H1 (cell line): ENCODE results near the gene MBNL2. TPM values are rescaled to one million over a fixed set of nuclear protein-coding genes. Genes with fewer than 3 reads are reported as not detected.

ENCODE experiments used
- CTCF ChIA-PET: fragments of 300-600 bp; sonication (Branson Sonifier 250); formaldehyde crosslinking; loops from one replicate; lab custom pipeline; 2021; ENCODE audit not compliant: partially characterized antibody; lab: Charles Lee
- POLR2A ChIA-PET: fragments of 300-600 bp; sonication (Branson Sonifier 250); formaldehyde crosslinking; loops from one replicate; lab custom pipeline; 2021; ENCODE audit warnings: inconsistent platforms; ENCODE audit not compliant: partially characterized antibody; lab: Charles Lee
- DNase-seq, 2 experiments: peaks; one replicate each; pipeline versions ENCODE4 v3.0.0 to v3.0.0-alpha.2; 2010 to 2022; ENCODE audit warnings: low spot score in 2 of 2, low read depth in 1 of 2, mixed read lengths in 1 of 2
- FAIRE-seq: peaks from 2 replicates; lab custom pipeline; 2011; peaks lifted over from hg19 to GRCh38; lab: Jason Lieb, UNC
- H2AFZ ChIP-seq: 2 replicates; pipeline ENCODE4 v1.8.1; 2012; ENCODE audit warnings: low read length, inconsistent platforms
- H2AK5ac ChIP-seq: 2 replicates; pipeline ENCODE4 v1.6.1; 2013; ENCODE audit warnings: low read depth, low read length
- H2BK120ac ChIP-seq: replicated peaks from 2 replicates; pipeline ENCODE3; 2013; ENCODE audit warnings: low read depth, low read length, inconsistent platforms
- H2BK12ac ChIP-seq: 2 replicates; pipeline ENCODE4 v1.6.1; 2013; ENCODE audit warnings: low read depth, low read length
- H2BK15ac ChIP-seq: 2 replicates; pipeline ENCODE4 v1.6.1; 2013; ENCODE audit warnings: low read length
- H2BK20ac ChIP-seq: 2 replicates; pipeline ENCODE4 v1.6.1; 2013; ENCODE audit warnings: low read length
- H2BK5ac ChIP-seq: 2 replicates; pipeline ENCODE4 v1.6.1; 2013; ENCODE audit warnings: low read depth, low read length
- H3K14ac ChIP-seq: 2 replicates; pipeline ENCODE4 v1.6.1; 2013; ENCODE audit warnings: inconsistent platforms; ENCODE audit not compliant: insufficient read length
- H3K18ac ChIP-seq: 2 replicates; pipeline ENCODE4 v1.6.1; 2013; ENCODE audit warnings: low read length; ENCODE audit errors: extremely low read depth
- H3K23ac ChIP-seq: 2 replicates; pipeline ENCODE4 v1.6.1; 2013; ENCODE audit warnings: inconsistent platforms; ENCODE audit not compliant: insufficient read length
- H3K23me2 ChIP-seq: 2 replicates; pipeline ENCODE4 v1.6.1; 2013; ENCODE audit warnings: low read depth, low read length
- H3K27ac ChIP-seq: 2 replicates; pipeline ENCODE4 v1.6.1; 2011; ENCODE audit warnings: low read depth, low read length, inconsistent platforms
- H3K27me3 ChIP-seq, 4 experiments: replicated peaks in 1 of 4; 1 replicate in 1 of 4; 2 replicates in 3 of 4; pipeline versions ENCODE4 v1.6.1 to v1.8.1; 2011 to 2013; ENCODE audit warnings: low read length in 3 of 4, mild to moderate bottlenecking in 3 of 4, inconsistent platforms in 2 of 4, mixed read lengths in 2 of 4, moderate library complexity in 1 of 4; ENCODE audit not compliant: control insufficient read depth in 3 of 4, insufficient read depth in 3 of 4; ENCODE audit errors: extremely low read depth in 1 of 4
- H3K36me3 ChIP-seq, 4 experiments: 2 replicates each; pipeline versions ENCODE4 v1.6.1 to v1.8.1; 2011 to 2013; ENCODE audit warnings: mild to moderate bottlenecking in 4 of 4, low read length in 3 of 4, moderate library complexity in 2 of 4, control low read depth in 1 of 4, inconsistent platforms in 1 of 4; ENCODE audit not compliant: insufficient read depth in 4 of 4, control insufficient read depth in 2 of 4
- H3K4ac ChIP-seq: replicated peaks from 2 replicates; pipeline ENCODE3; 2013; ENCODE audit warnings: low read length, low read depth, mixed read lengths, inconsistent platforms; ENCODE audit not compliant: insufficient read length
- H3K4me1 ChIP-seq, 4 experiments: replicated peaks in 1 of 4; 1 replicate in 1 of 4; 2 replicates in 3 of 4; pipeline versions ENCODE4 v1.6.1 to v1.8.1; 2011 to 2013; ENCODE audit warnings: low read length in 3 of 4, inconsistent platforms in 2 of 4, mixed read lengths in 1 of 4; ENCODE audit not compliant: insufficient read depth in 4 of 4, control insufficient read depth in 3 of 4
- H3K4me2 ChIP-seq, 2 experiments: 2 replicates each; pipeline versions ENCODE4 v1.6.1 to v1.8.1; 2011 to 2013; ENCODE audit warnings: low read depth in 2 of 2, low read length in 2 of 2, control low read depth in 1 of 2, inconsistent platforms in 1 of 2, mild to moderate bottlenecking in 1 of 2; ENCODE audit not compliant: insufficient read depth in 1 of 2
- H3K4me3 ChIP-seq, 4 experiments: fragments of 200-600, 300-600 bp in 1 of 4; sonication (generic), shearing (Covaris generic), sonication (Bioruptor Twin) in 1 of 4; 2 replicates each; pipeline versions ENCODE4 v1.5.1 to v1.8.1; 2011 to 2016; ENCODE audit warnings: low read length in 4 of 4, low read depth in 3 of 4, control low read depth in 2 of 4, inconsistent platforms in 2 of 4, mild to moderate bottlenecking in 2 of 4, mixed read lengths in 1 of 4, moderate library complexity in 1 of 4; ENCODE audit not compliant: insufficient read depth in 2 of 4; ENCODE audit errors: extremely low read depth in 1 of 4
- H3K56ac ChIP-seq: replicated peaks from 2 replicates; pipeline ENCODE3; 2013; ENCODE audit warnings: low read depth, mild to moderate bottlenecking, mixed read lengths, low read length, inconsistent platforms; ENCODE audit not compliant: insufficient read length
- H3K79me1 ChIP-seq: 2 replicates; pipeline ENCODE4 v1.6.1; 2013; ENCODE audit warnings: low read depth, low read length, control low read depth
- H3K79me2 ChIP-seq, 2 experiments: 2 replicates each; pipeline versions ENCODE4 v1.6.1 to v1.8.1; 2012 to 2013; ENCODE audit warnings: low read length in 2 of 2, mild to moderate bottlenecking in 2 of 2, inconsistent platforms in 1 of 2; ENCODE audit not compliant: insufficient read depth in 2 of 2, control insufficient read depth in 1 of 2
- H3K9ac ChIP-seq, 4 experiments: replicated peaks in 1 of 4; 1 replicate in 1 of 4; 2 replicates in 3 of 4; pipeline versions ENCODE4 v1.6.1 to v1.8.1; 2011 to 2013; ENCODE audit warnings: low read depth in 3 of 4, low read length in 3 of 4, control low read depth in 2 of 4, mild to moderate bottlenecking in 2 of 4, moderate library complexity in 2 of 4, inconsistent platforms in 1 of 4; ENCODE audit errors: extremely low read depth in 1 of 4
- H3K9me3 ChIP-seq, 2 experiments: 2 replicates each; pipeline versions ENCODE4 v1.6.1 to v1.8.1; 2012 to 2013; ENCODE audit warnings: mild to moderate bottlenecking in 2 of 2, moderate library complexity in 2 of 2, control low read depth in 1 of 2, inconsistent platforms in 1 of 2, low read depth in 1 of 2, low read length in 1 of 2, mixed read lengths in 1 of 2; ENCODE audit not compliant: insufficient read depth in 2 of 2
- H4K20me1 ChIP-seq, 2 experiments: replicated peaks in 1 of 2; 2 replicates each; pipeline versions ENCODE3 to v1.8.1; 2011 to 2013; ENCODE audit warnings: inconsistent platforms in 2 of 2, low read length in 2 of 2, mild to moderate bottlenecking in 1 of 2; ENCODE audit not compliant: insufficient read depth in 2 of 2, control insufficient read depth in 1 of 2
- H4K5ac ChIP-seq: 2 replicates; pipeline ENCODE4 v1.6.1; 2013; ENCODE audit warnings: low read length, low read depth, mixed read lengths, inconsistent platforms; ENCODE audit not compliant: insufficient read length
- H4K8ac ChIP-seq: 2 replicates; pipeline ENCODE4 v1.8.0; 2013; ENCODE audit warnings: mild to moderate bottlenecking, moderate library complexity, low read length, inconsistent platforms; ENCODE audit not compliant: insufficient read depth; ENCODE audit errors: extremely low read depth
- H4K91ac ChIP-seq: replicated peaks from 2 replicates; pipeline ENCODE3; 2013; ENCODE audit warnings: low read length, mixed read lengths, inconsistent platforms; ENCODE audit not compliant: insufficient read length
- BCL11A ChIP-seq, 2 experiments: IDR thresholded peaks; one replicate each; pipeline ENCODE4 v1.6.1; 2011; ENCODE audit warnings: low read depth in 2 of 2, low read length in 2 of 2, mild to moderate bottlenecking in 2 of 2
- CBX5 ChIP-seq: fragments of 300-800, 300-1000 bp; sonication (generic); IDR thresholded peaks from 2 replicates; pipeline ENCODE4 v1.7.1; 2016; ENCODE audit warnings: antibody characterized with exemption, low read length, low read depth
- CHD2 ChIP-seq: IDR thresholded peaks from 2 replicates; pipeline ENCODE4 v1.6.1; 2012; ENCODE audit warnings: low read length, improper control_type of control experiment
- EGR1 ChIP-seq: IDR thresholded peaks from 2 replicates; pipeline ENCODE4 v1.6.1; 2011; ENCODE audit warnings: low read depth, low read length, borderline replicate concordance
- FOSL1 ChIP-seq: IDR thresholded peaks from 2 replicates; pipeline ENCODE4 v1.6.1; 2011; ENCODE audit warnings: mild to moderate bottlenecking, low read depth, low read length, moderate library complexity; ENCODE audit not compliant: insufficient read depth
- JUND ChIP-seq: IDR thresholded peaks from 2 replicates; pipeline ENCODE4 v1.6.1; 2011; ENCODE audit warnings: mild to moderate bottlenecking, improper control_type of control experiment, low read length
- POLR2AphosphoS5 ChIP-seq: IDR thresholded peaks from 2 replicates; pipeline ENCODE4 v1.6.1; 2011; ENCODE audit warnings: low read depth, low read length
- POU5F1 ChIP-seq: IDR thresholded peaks from 2 replicates; pipeline ENCODE4 v1.6.1; 2011; ENCODE audit warnings: low read depth, mild to moderate bottlenecking, low read length, moderate library complexity
- RBBP5 ChIP-seq: IDR thresholded peaks from 2 replicates; pipeline ENCODE4 v1.7.1; 2012; ENCODE audit warnings: low read depth, mild to moderate bottlenecking, inconsistent platforms, low read length, moderate library complexity, borderline replicate concordance
- RFX5 ChIP-seq: IDR thresholded peaks from 2 replicates; pipeline ENCODE4 v1.6.1; 2011; ENCODE audit warnings: low read depth, low read length, improper control_type of control experiment, borderline replicate concordance
- SAP30 ChIP-seq: fragments of 300-600 bp; sonication (generic); IDR thresholded peaks from 2 replicates; pipeline ENCODE4 v1.7.1; 2012; ENCODE audit warnings: low read length, moderate library complexity, mild to moderate bottlenecking, inconsistent platforms; ENCODE audit not compliant: insufficient read depth, insufficient replicate concordance
- SP2 ChIP-seq: IDR thresholded peaks from 2 replicates; pipeline ENCODE4 v1.6.1; 2012; ENCODE audit warnings: mild to moderate bottlenecking, low read length, inconsistent platforms
- TBP ChIP-seq: IDR thresholded peaks from 2 replicates; pipeline ENCODE4 v1.6.1; 2011; ENCODE audit warnings: low read depth, low read length, improper control_type of control experiment
- ZNF274 ChIP-seq: IDR thresholded peaks from 2 replicates; pipeline ENCODE4 v1.7.0; 2012; ENCODE audit warnings: low read length, borderline replicate concordance; ENCODE audit errors: extremely low read depth
- WGBS, 2 experiments: shearing (Covaris generic) in 1 of 2; methylation state at CpG; one replicate each; pipeline versions ENCODE4 v1.1.6 to v1.1.7; 2013 to 2015; ENCODE audit warnings: low lambda C conversion rate in 2 of 2, mixed read lengths in 2 of 2, inconsistent platforms in 1 of 2, low coverage in 1 of 2, missing lambda C conversion rate in 1 of 2; ENCODE audit not compliant: insufficient replicate concordance in 2 of 2, insufficient coverage in 1 of 2, insufficient read length in 1 of 2; ENCODE audit errors: extremely low coverage in 1 of 2, missing lambda C conversion rate in 1 of 2; 5-methylcytosine and 5-hydroxymethylcytosine counted together
- polyA plus RNA-seq, 7 experiments: library from polyadenylated mRNA; depleted of rRNA in 3 of 7; stranded (reverse) in 5 of 7; unstranded in 2 of 7; fragments of >200 nt in 5 of 7; fragments of 200-250 nt in 2 of 7; gene quantifications; 1 replicate in 5 of 7; 2 replicates in 1 of 7; 4 replicates in 1 of 7; pipeline versions ENCODE4 v1.2.1 to v1.2.3, GENCODE V29; 2011 to 2013; ENCODE audit warnings: missing spikeins in 2 of 7, mixed read lengths in 2 of 7
- total RNA-seq: library from RNA; stranded (reverse); fragmentation: NEBNext Ultra II Directional; extraction: Animal tissue kit (Norgen Biotek cat#: 25700); gene quantifications from 2 replicates; pipeline ENCODE4 v1.2.1, GENCODE V29; 2021

The MBNL2 gene
- total and polyA plus RNA-seq, 2 of the 8 experiments (the other 6 are each of a cell fraction or from before 2014, with no cell fraction given) = 1.0 to 2.6 TPM

DNA sequence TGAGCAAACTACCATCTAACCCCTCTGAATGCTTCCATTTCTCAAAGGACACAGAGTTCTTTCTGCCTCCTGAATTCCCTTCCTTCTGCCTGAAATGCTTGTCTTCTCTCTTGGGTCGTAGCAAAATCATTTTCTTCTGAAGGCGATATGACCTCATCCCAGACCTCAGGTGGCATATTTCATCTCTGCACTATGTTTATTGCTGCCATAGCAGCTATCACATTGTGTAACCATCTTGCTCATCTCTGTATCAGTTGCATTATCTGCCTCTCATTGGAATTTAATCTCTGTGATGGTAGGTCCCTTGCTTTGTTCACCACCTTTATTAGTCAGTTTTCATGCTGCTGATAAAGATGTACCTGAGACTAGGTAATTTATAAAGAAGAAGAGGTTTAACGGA is 179.3 kb downstream of the MBNL2 start:
- Histone ChIP-seq H4K8ac (no peak overlapping the region), H3K14ac (no peak overlapping the region)
- TF ChIP-seq CBX5 (no peak), TBP (no peak), POU5F1 (no peak), CHD2 (no peak), EGR1 (no peak), BCL11A (IDR thresholded peaks at IDR 0.05; ENCODE audit: low read depth in 2 of 2, low read length in 2 of 2) (no peak), RFX5 (no peak), SAP30 (no peak), RBBP5 (no peak), ZNF274 (no peak), POLR2AphosphoS5 (no peak), FOSL1 (no peak), SP2 (no peak), JUND (no peak)

More for the DNA sequence above, 179.3 kb downstream of the MBNL2 start:
- FAIRE-seq (no peak), DNase-seq (no peak)
- no peak overlapping the region for H4K91ac ChIP-seq
- no peak overlapping the region for H3K23ac ChIP-seq
- H3K56ac ChIP-seq = no peak overlapping the region
- no peak overlapping the region for H4K5ac ChIP-seq
- no peaks in the 10 kb centered on the region for H3K79me2 ChIP-seq
- no peak overlapping the region for H3K18ac ChIP-seq
- no peak overlapping the region for H3K4me3 ChIP-seq
- no peaks in the 10 kb centered on the region for H3K27me3 ChIP-seq
- no peak overlapping the region for H3K4me2 ChIP-seq
- H2AFZ ChIP-seq = no peak overlapping the region
- no peaks in the 10 kb centered on the region for H3K79me1 ChIP-seq
- H3K4ac ChIP-seq = no peak overlapping the region
- H3K36me3 ChIP-seq = no peaks in the 10 kb centered on the region
- no peak overlapping the region for H2BK5ac ChIP-seq
- no peaks in the 10 kb centered on the region; a peak in 1 of 4 replicates for H3K9me3 ChIP-seq
- H2AK5ac ChIP-seq = no peak overlapping the region
- no peak overlapping the region for H2BK120ac ChIP-seq
- 80% methylated on average over 3 of the region's 3 CpGs; no CpG with 5 or more reads in 1 of the 2 experiments for WGBS, 2 experiments
- H4K20me1 ChIP-seq = no peaks in the 10 kb centered on the region
- no peaks in the 10 kb centered on the region for H3K4me1 ChIP-seq
- CTCF ChIA-PET = interaction anchor here (0.9 kb wide), 1 partner anchor 43 kb away, joined by 3 read pairs; no protein-coding TSS in a partner anchor
- no peak overlapping the region for H2BK12ac ChIP-seq
- no peak overlapping the region for H2BK15ac ChIP-seq
- H3K23me2 ChIP-seq = no peaks in the 10 kb centered on the region
- POLR2A ChIA-PET = no interaction called here
- H3K27ac ChIP-seq = no peak overlapping the region
- no peak overlapping the region for H3K9ac ChIP-seq
- no peak overlapping the region for H2BK20ac ChIP-seq
